PC-9 (cell line): ENCODE data around the gene BBX.

ENCODE experiments used
- EZH2 ChIP-seq: fragments of 200-600 bp; sonication (generic); IDR thresholded peaks from 2 replicates; pipeline ENCODE4 v1.8.0; 2017; ENCODE audit warnings: antibody characterized with exemption, low read depth
- TF ChIP-seq, protein P1 (sequence below): fragments of 200-600 bp; sonication (generic); conservative IDR thresholded peaks from 2 replicates; pipeline ENCODE4 v1.6.1; 2017; ENCODE audit warnings: mixed run types, antibody characterized with exemption, mild to moderate bottlenecking, moderate library complexity

DNA sequence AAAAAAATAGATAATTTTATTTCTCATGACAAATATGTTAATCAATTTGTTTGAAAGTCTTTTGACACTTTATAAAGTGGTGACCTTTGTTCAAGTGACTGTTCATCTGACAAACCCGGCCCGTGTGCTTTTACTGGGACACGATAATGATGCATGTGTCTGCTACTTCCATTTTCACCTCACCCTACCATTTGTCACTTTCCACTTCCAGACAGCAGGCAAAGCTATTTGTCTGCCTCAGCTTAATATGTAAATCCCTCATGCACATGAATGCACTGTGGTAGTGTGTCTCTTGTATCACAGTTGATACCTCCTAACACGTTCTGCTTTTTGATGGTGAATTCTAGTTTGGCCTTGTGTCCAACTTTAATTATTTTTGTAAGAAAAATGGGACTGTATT lies 204.3 kb downstream of the BBX start:
- TF ChIP-seq, protein P1, sequence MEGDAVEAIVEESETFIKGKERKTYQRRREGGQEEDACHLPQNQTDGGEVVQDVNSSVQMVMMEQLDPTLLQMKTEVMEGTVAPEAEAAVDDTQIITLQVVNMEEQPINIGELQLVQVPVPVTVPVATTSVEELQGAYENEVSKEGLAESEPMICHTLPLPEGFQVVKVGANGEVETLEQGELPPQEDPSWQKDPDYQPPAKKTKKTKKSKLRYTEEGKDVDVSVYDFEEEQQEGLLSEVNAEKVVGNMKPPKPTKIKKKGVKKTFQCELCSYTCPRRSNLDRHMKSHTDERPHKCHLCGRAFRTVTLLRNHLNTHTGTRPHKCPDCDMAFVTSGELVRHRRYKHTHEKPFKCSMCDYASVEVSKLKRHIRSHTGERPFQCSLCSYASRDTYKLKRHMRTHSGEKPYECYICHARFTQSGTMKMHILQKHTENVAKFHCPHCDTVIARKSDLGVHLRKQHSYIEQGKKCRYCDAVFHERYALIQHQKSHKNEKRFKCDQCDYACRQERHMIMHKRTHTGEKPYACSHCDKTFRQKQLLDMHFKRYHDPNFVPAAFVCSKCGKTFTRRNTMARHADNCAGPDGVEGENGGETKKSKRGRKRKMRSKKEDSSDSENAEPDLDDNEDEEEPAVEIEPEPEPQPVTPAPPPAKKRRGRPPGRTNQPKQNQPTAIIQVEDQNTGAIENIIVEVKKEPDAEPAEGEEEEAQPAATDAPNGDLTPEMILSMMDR = no peak
- TF ChIP-seq EZH2 = no peak
